Measurements from ENCODE around the gene IREB2. TPM values are rescaled to one million over a fixed set of nuclear protein-coding genes. Genes with fewer than 3 reads are reported as not detected.

IREB2 gene
- total and polyA plus RNA-seq, 2 donors (not counting 3 experiments of a cell fraction or from before 2014, with no cell fraction given), result 12.7 to 51.4 TPM

GRCh38 chr15:78417754-78418630, 20.0 kb upstream of the IREB2 start:
- no peaks in the 10 kb centered on the region for H3K79me2 ChIP-seq (ENCODE audit: control insufficient read depth, insufficient read depth, low read length)
- POLR2A ChIA-PET, result interaction anchor here (0.9 kb wide), 1 partner anchor 20 kb away, joined by 3 read pairs; the partner anchor contains the start of gene IREB2
- H3K4me2 ChIP-seq (ENCODE audit: insufficient read depth, low read length), result no peak overlapping the region
- intact Hi-C loops (cut with micrococcal nuclease) (no loop called here), dilution Hi-C loops (cut with MboI; ENCODE audit: extremely low pct_ligation_motif_present, low sequenced_read_pairs) (no loop called here)
- no peak overlapping the region for H3K4me3 ChIP-seq (replicated peaks in 1 of 3; ENCODE audit: insufficient read depth in 1 of 3, low read depth in 1 of 3, low read length in 3 of 3)
- H4K20me1 ChIP-seq (replicated peaks; ENCODE audit: control insufficient read depth, extremely low read depth, insufficient read depth, low read length), result no peaks in the 10 kb centered on the region
- FAIRE-seq (no peak), DNase-seq (ENCODE audit: low read depth, low spot score) (no peak)
- no peaks in the 10 kb centered on the region for H3K9me3 ChIP-seq (replicated peaks; ENCODE audit: control insufficient read depth, insufficient read depth, low read length)
- H2AFZ ChIP-seq (ENCODE audit: low read depth, low read length), result no peak overlapping the region
- no peaks in the 10 kb centered on the region for H3K36me3 ChIP-seq (ENCODE audit: control insufficient read depth in 2 of 2, extremely low read depth in 1 of 2, insufficient read depth in 2 of 2, low read length in 2 of 2)
- CTCF ChIA-PET, result interaction anchor here (0.9 to 10.8 kb wide), 5 partner anchors 10 to 107 kb away, joined by 3 to 367 read pairs (median 4); no protein-coding TSS in a partner anchor
- no peak overlapping the region for H3K9ac ChIP-seq (replicated peaks; ENCODE audit: extremely low read depth, insufficient read depth, low read length)
- H3K27ac ChIP-seq (ENCODE audit: insufficient read depth, low read depth, low read length), result no peak overlapping the region
- no peaks in the 10 kb centered on the region for H3K4me1 ChIP-seq (ENCODE audit: control insufficient read depth, extremely low read depth, insufficient read depth, low read length)
- H3K27me3 ChIP-seq (ENCODE audit: control insufficient read depth in 2 of 2, insufficient read depth in 2 of 2, low read length in 2 of 2), result peaks cover 6 to 7% of the 10 kb centered on the region in 2 experiments
- no peaks in the 10 kb centered on the region for H3K9me1 ChIP-seq (replicated peaks; ENCODE audit: control insufficient read depth, extremely low read depth, insufficient read depth, low read length)
- BruUV-seq (replicated peaks), result no TSS peak
- TF ChIP-seq MAX (IDR thresholded peaks at IDR 0.05; ENCODE audit: insufficient read depth, insufficient read length) (no peak), CTCF (IDR thresholded peaks at IDR 0.05; ENCODE audit: extremely low read depth in 1 of 2, insufficient read depth in 1 of 2, low read depth in 1 of 2, low read length in 2 of 2) (no peak), GATA2 (IDR thresholded peaks at IDR 0.05; ENCODE audit: insufficient read depth, insufficient read length, low read depth, low read length) (no peak), FOS (IDR thresholded peaks at IDR 0.05; ENCODE audit: borderline replicate concordance, insufficient read depth, low read length) (no peak), POLR2A (IDR thresholded peaks at IDR 0.05; ENCODE audit: low read depth, low read length) (no peak), MYC (IDR thresholded peaks at IDR 0.05; ENCODE audit: low read depth, low read length) (no peak), POLR2AphosphoS5 (IDR thresholded peaks at IDR 0.05; ENCODE audit: insufficient read depth, low read depth, low read length) (no peak), EZH2 (IDR thresholded peaks at IDR 0.05; ENCODE audit: borderline replicate concordance, low read depth, low read length, severe bottlenecking) (no peak), JUN (IDR thresholded peaks at IDR 0.05; ENCODE audit: borderline replicate concordance, insufficient read depth, insufficient read length, low read depth) (no peak)

Data from endothelial cell of umbilical vein (primary cell).